Stimulated activated naive B cell treated with anti-CD40 and anti-IgM and Interleukin-4, amounts not matched to agents 10 μg/mL and 1 μg/mL and 100 μg/mL, for 72 hours (primary cell): ENCODE measurements around the gene ST6GAL1.

Experiments used
- ATAC-seq, 2 donors: fragments of 150-1000 bp; cut with Tn5 transposase; replicated peaks; 2 replicates each; pipeline ENCODE4 v1.10.0; 2021; ENCODE audit warnings: moderate library complexity in 1 of 2
- DNase-seq: peaks from one replicate; pipeline ENCODE4 v3.0.0; 2021
- H3K27ac Mint-ChIP-seq: one replicate; pipeline ENCODE4 v1.8.0; 2022; ENCODE audit warnings: mild to moderate bottlenecking, mixed read lengths
- H3K27me3 Mint-ChIP-seq, 2 donors: one replicate each; pipeline ENCODE4 v1.8.0; 2022; ENCODE audit warnings: mixed read lengths in 2 of 2
- H3K36me3 Mint-ChIP-seq, 2 donors: one replicate each; pipeline ENCODE4 v1.8.0; 2022; ENCODE audit warnings: mixed read lengths in 2 of 2, mild to moderate bottlenecking in 1 of 2
- H3K4me1 Mint-ChIP-seq, 2 donors: one replicate each; pipeline ENCODE4 v1.8.0; 2022; ENCODE audit warnings: mixed read lengths in 2 of 2, mild to moderate bottlenecking in 1 of 2
- H3K4me3 Mint-ChIP-seq, 2 donors: one replicate each; pipeline ENCODE4 v1.8.0; 2022; ENCODE audit warnings: mild to moderate bottlenecking in 2 of 2, mixed read lengths in 2 of 2, moderate library complexity in 1 of 2
- H3K9me3 Mint-ChIP-seq, 2 donors: one replicate each; pipeline ENCODE4 v1.8.0; 2022; ENCODE audit warnings: mixed read lengths in 2 of 2, mild to moderate bottlenecking in 1 of 2

The ST6GAL1 gene

DNA sequence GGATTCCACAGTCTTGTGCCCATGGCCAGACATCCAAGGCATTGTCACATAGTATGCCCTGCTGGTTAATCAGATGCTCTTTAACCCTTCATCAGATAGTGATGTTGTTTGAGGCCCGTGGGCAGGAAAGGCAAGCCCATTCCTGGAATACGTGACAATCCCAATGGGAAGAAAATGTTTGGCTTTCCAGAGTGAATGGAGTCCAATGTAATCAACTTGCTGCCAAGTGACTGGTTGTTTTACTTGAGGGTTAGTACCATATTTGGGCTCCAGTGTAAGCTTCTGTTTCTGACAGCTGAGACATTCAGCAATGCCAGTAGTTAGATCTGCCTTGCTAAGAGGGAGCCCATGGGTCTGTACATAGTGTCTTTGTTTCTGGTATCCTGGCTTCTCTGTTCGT, 177.7 kb downstream of the ST6GAL1 start:
- Mint-ChIP-seq H3K9me3 (no peaks in the 10 kb centered on the region), H3K4me1 (peaks cover 8 to 15% of the 10 kb centered on the region in 2 donors), H3K36me3 (no peaks in the 10 kb centered on the region), H3K27me3 (no peaks in the 10 kb centered on the region), H3K4me3 (no peak overlapping the region), H3K27ac (no peak overlapping the region)
- ATAC-seq (no peak), DNase-seq (no peak)

- no peaks in the 10 kb centered on the region for H3K36me3 Mint-ChIP-seq
- no peaks in the 10 kb centered on the region for H3K9me3 Mint-ChIP-seq
- H3K27ac Mint-ChIP-seq: no peak overlapping the region
- no peaks in the 10 kb centered on the region for H3K27me3 Mint-ChIP-seq
- no peak overlapping the region for H3K4me3 Mint-ChIP-seq
- peaks cover 12 to 21% of the 10 kb centered on the region in 2 donors for H3K4me1 Mint-ChIP-seq
- DNase-seq (no peak), ATAC-seq (no peak)
Measured at GRCh38 chr3:187110156-187110555, 179.8 kb downstream of the ST6GAL1 start.

GRCh38 chr3:187112934-187113793, 182.8 kb downstream of the ST6GAL1 start:
- Mint-ChIP-seq H3K4me3 (no peak overlapping the region), H3K27me3 (no peaks in the 10 kb centered on the region), H3K9me3 (no peaks in the 10 kb centered on the region), H3K4me1 (peaks cover 12 to 21% of the 10 kb centered on the region in 2 donors), H3K36me3 (no peaks in the 10 kb centered on the region), H3K27ac (no peak overlapping the region)
- ATAC-seq (peak in 1 of 2 donors; percentile 42), DNase-seq (no peak)

DNA sequence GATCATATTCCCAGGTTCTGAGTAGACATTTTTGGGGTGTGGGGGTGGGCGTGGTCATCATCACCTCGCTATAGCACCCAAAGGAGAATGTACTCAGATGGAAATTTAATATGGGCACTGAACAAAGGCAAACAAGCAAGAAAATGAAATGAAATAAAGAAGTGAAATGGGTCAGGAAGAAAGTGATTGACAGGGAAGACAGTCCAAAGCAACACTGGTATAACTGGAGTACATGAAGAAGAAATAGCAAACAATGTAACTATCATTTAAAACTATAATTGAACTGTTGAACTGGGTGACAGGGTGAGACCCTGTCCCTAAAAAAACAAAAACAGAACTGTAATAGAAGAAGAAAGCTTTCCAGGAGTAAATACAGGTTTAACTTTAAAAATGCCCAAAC, 184.2 kb downstream of the ST6GAL1 start:
- Mint-ChIP-seq H3K36me3 (no peaks in the 10 kb centered on the region), H3K9me3 (no peaks in the 10 kb centered on the region), H3K27ac (no peak overlapping the region), H3K27me3 (no peaks in the 10 kb centered on the region), H3K4me3 (no peak overlapping the region), H3K4me1 (peaks cover 12 to 21% of the 10 kb centered on the region in 2 donors)
- no peak for DNase-seq
- ATAC-seq: no peak

DNA sequence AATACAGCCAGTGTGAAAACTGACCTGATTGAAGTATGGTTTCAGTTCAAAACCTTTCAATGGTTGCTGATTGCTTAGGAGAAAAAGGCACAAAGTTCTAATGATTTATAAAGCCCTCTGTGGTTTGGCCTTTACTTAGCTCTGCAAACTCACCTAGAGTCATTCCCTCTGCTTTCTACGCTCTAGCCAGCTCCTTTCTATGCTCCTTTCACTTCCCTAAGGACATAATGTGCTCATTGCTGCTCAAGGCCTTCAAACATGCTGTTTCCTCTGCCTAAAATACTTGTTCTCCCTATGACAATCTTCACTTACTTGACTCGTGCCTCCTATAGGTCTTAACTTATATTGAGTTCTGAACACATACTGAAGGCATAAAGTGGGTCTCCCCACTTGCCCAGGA, 190.0 kb downstream of the ST6GAL1 start:
- Mint-ChIP-seq H3K27me3 (no peaks in the 10 kb centered on the region), H3K4me3 (no peak overlapping the region), H3K4me1 (peaks cover 7 to 32% of the 10 kb centered on the region in 2 donors), H3K9me3 (no peaks in the 10 kb centered on the region), H3K27ac (peak overlapping the region; percentile 3), H3K36me3 (no peaks in the 10 kb centered on the region)
- DNase-seq (no peak), ATAC-seq (peak; percentile 92 to 95)

- no peaks in the 10 kb centered on the region for H3K9me3 Mint-ChIP-seq
- H3K4me3 Mint-ChIP-seq: no peak overlapping the region
- no peak for DNase-seq
- peaks cover 11 to 37% of the 10 kb centered on the region in 2 donors for H3K4me1 Mint-ChIP-seq
- H3K36me3 Mint-ChIP-seq: no peaks in the 10 kb centered on the region
- ATAC-seq: no peak
- H3K27me3 Mint-ChIP-seq: no peaks in the 10 kb centered on the region
- H3K27ac Mint-ChIP-seq: no peak overlapping the region
Measured at GRCh38 chr3:187122261-187122660, 191.9 kb downstream of the ST6GAL1 start.

GRCh38 chr3:187125319-187126031, 195.1 kb downstream of the ST6GAL1 start:
- no peaks in the 10 kb centered on the region for H3K27me3 Mint-ChIP-seq
- H3K9me3 Mint-ChIP-seq: peaks cover 0 to 5% of the 10 kb centered on the region in 2 donors
- ATAC-seq (peak; percentile 79 to 89), DNase-seq (no peak)
- H3K36me3 Mint-ChIP-seq: peaks cover 0 to 8% of the 10 kb centered on the region in 2 donors
- H3K4me3 Mint-ChIP-seq: no peak overlapping the region
- peak overlapping the region; percentile 66 for H3K27ac Mint-ChIP-seq
- peaks cover 13 to 32% of the 10 kb centered on the region in 2 donors for H3K4me1 Mint-ChIP-seq
